A673 (cell line): Measurements from ENCODE around the gene MS4A15. TPM values are rescaled to one million over a fixed set of nuclear protein-coding genes. Genes with fewer than 3 reads are reported as not detected.

Experiments
- BruUV-seq: library from RNA; stranded (reverse); fragments of 400-500 nt; replicated peaks from 2 replicates; lab custom pipeline; 2021; lab: Mats Ljungman, UMichigan
- CTCF ChIA-PET: fragments of 300-600 bp; sonication (Branson Sonifier 250); formaldehyde crosslinking; loops from one replicate; lab custom pipeline; 2022; ENCODE audit warnings: antibody characterized with exemption; lab: Charles Lee
- POLR2A ChIA-PET: fragments of 300-600 bp; sonication (Branson Sonifier 250); formaldehyde crosslinking; loops from one replicate; lab custom pipeline; 2022; ENCODE audit warnings: antibody characterized with exemption; ENCODE audit not compliant: low non-redundant PET; lab: Charles Lee
- DNase-seq: peaks from one replicate; pipeline ENCODE4 v3.0.0-alpha.2; 2015; ENCODE audit warnings: low spot score
- H3K27ac ChIP-seq: fragments of 200-600 bp; sonication (generic); 2 replicates; pipeline ENCODE4 v1.5.1; 2016; ENCODE audit warnings: mixed run types, low read depth, mild to moderate bottlenecking, mixed read lengths, antibody characterized with exemption, low read length; ENCODE audit not compliant: poor library complexity, severe bottlenecking
- H3K27me3 ChIP-seq: fragments of 200-600 bp; sonication (generic); replicated peaks from 2 replicates; pipeline ENCODE4 v1.6.1; 2017; ENCODE audit warnings: mixed run types, low read depth, mild to moderate bottlenecking, mixed read lengths, antibody characterized with exemption, low read length; ENCODE audit not compliant: insufficient read depth, poor library complexity
- H3K36me3 ChIP-seq: fragments of 200-600 bp; sonication (generic); 2 replicates; pipeline ENCODE4 v1.6.1; 2016; ENCODE audit warnings: mixed run types, mild to moderate bottlenecking, mixed read lengths, antibody characterized with exemption, low read length; ENCODE audit not compliant: insufficient read depth, poor library complexity, severe bottlenecking
- H3K4me1 ChIP-seq: fragments of 200-600 bp; sonication (generic); 2 replicates; pipeline ENCODE4 v1.6.1; 2017; ENCODE audit warnings: mixed run types, mild to moderate bottlenecking, mixed read lengths, antibody characterized with exemption, low read length; ENCODE audit not compliant: insufficient read depth, poor library complexity, severe bottlenecking
- H3K4me3 ChIP-seq: fragments of 200-600 bp; sonication (generic); 2 replicates; pipeline ENCODE4 v1.5.1; 2016; ENCODE audit warnings: low read depth, mixed run types, mild to moderate bottlenecking, mixed read lengths, low read length; ENCODE audit not compliant: poor library complexity, severe bottlenecking
- H3K9me3 ChIP-seq: fragments of 200-600 bp; sonication (generic); 2 replicates; pipeline ENCODE4 v1.6.1; 2016; ENCODE audit warnings: mixed run types, low read depth, mild to moderate bottlenecking, mixed read lengths, antibody characterized with exemption, low read length; ENCODE audit not compliant: poor library complexity, severe bottlenecking
- CTCF ChIP-seq: fragments of 300-800, 200-600 bp; sonication (generic); conservative IDR thresholded peaks from 2 replicates; pipeline ENCODE4 v1.5.1; 2017; ENCODE audit warnings: low read depth, mild to moderate bottlenecking, antibody characterized with exemption, low read length, moderate library complexity, mixed read lengths
- EZH2 ChIP-seq: fragments of 200-600 bp; sonication (generic); IDR thresholded peaks from 2 replicates; pipeline ENCODE4 v1.6.1; 2017; ENCODE audit warnings: borderline replicate concordance, low read depth, mild to moderate bottlenecking, mixed read lengths, antibody characterized with exemption, low read length; ENCODE audit not compliant: poor library complexity, severe bottlenecking
- intact Hi-C: fragments of 100-400 bp; cut with micrococcal nuclease; formaldehyde crosslinking; loops from one replicate; pipeline ENCODE4 v1.10.0; 2022; ENCODE audit not compliant: unreplicated experiment
- total RNA-seq: library from RNA; stranded (reverse); gene quantifications from 2 replicates; pipeline ENCODE4 v1.2.3, GENCODE V29; 2021

MS4A15 gene
- total RNA-seq, 1 experiment from 2014 or later: not detected

- ChIA-PET POLR2A (no interaction called here), CTCF (no interaction called here)
Measured at GRCh38 chr11:60767388-60767811, 10.7 kb downstream of the MS4A15 start.

GRCh38 chr11:60768202-60768601, 11.5 kb downstream of the MS4A15 start:
- Histone ChIP-seq H3K4me1 (no peaks in the 10 kb centered on the region), H3K36me3 (no peaks in the 10 kb centered on the region), H3K4me3 (no peak overlapping the region), H3K27me3 (no peaks in the 10 kb centered on the region), H3K27ac (no peak overlapping the region), H3K9me3 (no peaks in the 10 kb centered on the region)
- DNase-seq: no peak
- ChIA-PET POLR2A (no interaction called here), CTCF (no interaction called here)
- BruUV-seq: no TSS peak
- TF ChIP-seq EZH2 (no peak), CTCF (no peak)
- intact Hi-C loops: no loop called here

More at GRCh38 chr11:60767388-60767811, 10.7 kb downstream of the MS4A15 start:
- Histone ChIP-seq H3K36me3 (no peaks in the 10 kb centered on the region), H3K27ac (no peak overlapping the region), H3K9me3 (no peaks in the 10 kb centered on the region), H3K4me3 (no peak overlapping the region), H3K4me1 (no peaks in the 10 kb centered on the region), H3K27me3 (no peaks in the 10 kb centered on the region)
- DNase-seq: peak; percentile 60
- no TSS peak for BruUV-seq
- TF ChIP-seq CTCF (peak; percentile 70), EZH2 (no peak)
- intact Hi-C loops: no loop called here

- Histone ChIP-seq H3K27ac (no peak overlapping the region), H3K4me1 (no peaks in the 10 kb centered on the region), H3K27me3 (no peaks in the 10 kb centered on the region), H3K9me3 (no peaks in the 10 kb centered on the region), H3K4me3 (no peak overlapping the region), H3K36me3 (no peaks in the 10 kb centered on the region)
- CTCF ChIA-PET: no interaction called here
- POLR2A ChIA-PET: no interaction called here
- intact Hi-C loops: no loop called here
- BruUV-seq: no TSS peak
- TF ChIP-seq CTCF: no peak
- TF ChIP-seq EZH2: no peak
- DNase-seq: no peak
Measured at GRCh38 chr11:60769273-60769672, 12.6 kb downstream of the MS4A15 start.
